Measurements from ENCODE around the gene COPG1. TPM values are rescaled to one million over a fixed set of nuclear protein-coding genes. Genes with fewer than 3 reads are reported as not detected.
"Not testable (repeated sequence)": the region's sequence is repeated elsewhere in the genome, so short reads cannot be mapped to it uniquely, and the experiment has no call there.

COPG1 gene
- total RNA-seq, 2 experiments from 2014 or later: 114 to 118 TPM

DNA sequence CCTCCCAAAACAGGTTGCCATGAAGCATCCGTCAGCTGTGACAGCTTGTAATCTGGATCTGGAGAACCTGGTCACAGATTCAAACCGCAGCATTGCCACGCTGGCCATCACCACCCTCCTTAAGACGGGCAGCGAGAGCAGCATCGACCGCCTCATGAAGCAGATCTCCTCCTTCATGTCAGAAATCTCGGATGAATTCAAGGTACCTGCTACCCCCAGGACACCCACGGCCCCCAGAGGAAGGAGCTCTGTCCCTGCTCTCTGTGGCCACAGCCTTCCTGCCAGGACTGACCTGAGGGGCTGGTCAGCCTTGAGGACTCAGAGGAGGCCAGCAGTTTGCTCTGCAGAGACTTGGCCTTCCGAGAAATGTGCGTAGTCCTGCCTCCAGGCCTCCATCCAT is 11.2 kb downstream of the COPG1 start:
- no peaks in the 10 kb centered on the region for H3K27me3 Mint-ChIP-seq
- DNase-seq (no peak), ATAC-seq (no peak)
- H3K27ac Mint-ChIP-seq: no peak overlapping the region
- no peaks in the 10 kb centered on the region for H3K9me3 Mint-ChIP-seq
- TF ChIP-seq, protein P1, sequence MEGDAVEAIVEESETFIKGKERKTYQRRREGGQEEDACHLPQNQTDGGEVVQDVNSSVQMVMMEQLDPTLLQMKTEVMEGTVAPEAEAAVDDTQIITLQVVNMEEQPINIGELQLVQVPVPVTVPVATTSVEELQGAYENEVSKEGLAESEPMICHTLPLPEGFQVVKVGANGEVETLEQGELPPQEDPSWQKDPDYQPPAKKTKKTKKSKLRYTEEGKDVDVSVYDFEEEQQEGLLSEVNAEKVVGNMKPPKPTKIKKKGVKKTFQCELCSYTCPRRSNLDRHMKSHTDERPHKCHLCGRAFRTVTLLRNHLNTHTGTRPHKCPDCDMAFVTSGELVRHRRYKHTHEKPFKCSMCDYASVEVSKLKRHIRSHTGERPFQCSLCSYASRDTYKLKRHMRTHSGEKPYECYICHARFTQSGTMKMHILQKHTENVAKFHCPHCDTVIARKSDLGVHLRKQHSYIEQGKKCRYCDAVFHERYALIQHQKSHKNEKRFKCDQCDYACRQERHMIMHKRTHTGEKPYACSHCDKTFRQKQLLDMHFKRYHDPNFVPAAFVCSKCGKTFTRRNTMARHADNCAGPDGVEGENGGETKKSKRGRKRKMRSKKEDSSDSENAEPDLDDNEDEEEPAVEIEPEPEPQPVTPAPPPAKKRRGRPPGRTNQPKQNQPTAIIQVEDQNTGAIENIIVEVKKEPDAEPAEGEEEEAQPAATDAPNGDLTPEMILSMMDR (IDR thresholded peaks at IDR 0.05): no peak
- H3K36me3 Mint-ChIP-seq (ENCODE audit: low read depth): peaks cover 49% of the 10 kb centered on the region
- intact Hi-C loops (cut with micrococcal nuclease): no loop called here
- POLR2A ChIA-PET: interaction anchor here (0.6 to 1.7 kb wide), 7 partner anchors 9 to 290 kb away, joined by 3 to 9 read pairs (median 4); partner anchors contain the start of gene COPG1
- no peaks in the 10 kb centered on the region for H3K4me1 Mint-ChIP-seq (ENCODE audit: low read depth)
- no peak overlapping the region for H3K4me3 Mint-ChIP-seq
- CTCF ChIA-PET: interaction anchor here (1.9 kb wide), 1 partner anchor 233 kb away, joined by 7 read pairs; no protein-coding TSS in a partner anchor

DNA sequence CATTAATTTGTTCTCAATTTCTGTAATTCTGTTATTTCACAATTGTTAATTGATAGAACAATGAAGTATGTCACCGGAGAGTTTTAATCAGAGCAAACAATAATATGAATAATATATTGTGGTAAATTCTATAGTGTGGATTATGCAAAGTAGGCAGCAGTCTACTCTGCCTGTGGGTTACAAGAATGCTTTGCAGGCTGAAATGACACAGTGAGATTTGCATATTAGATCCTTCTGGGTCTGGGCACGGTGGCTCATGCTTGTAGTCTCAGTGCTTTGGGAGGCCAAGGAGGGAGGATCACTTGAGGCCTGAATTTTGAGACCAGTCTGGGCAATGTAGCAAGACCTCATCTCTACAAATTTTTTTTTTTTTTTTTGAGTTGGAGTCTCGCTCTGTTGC is 12.5 kb downstream of the COPG1 start:
- Mint-ChIP-seq H3K27ac (peak overlapping the region; percentile 28), H3K27me3 (no peaks in the 10 kb centered on the region), H3K36me3 (ENCODE audit: low read depth) (peaks cover 45% of the 10 kb centered on the region), H3K9me3 (no peaks in the 10 kb centered on the region), H3K4me3 (no peak overlapping the region), H3K4me1 (ENCODE audit: low read depth) (no peaks in the 10 kb centered on the region)
- ChIA-PET POLR2A (interaction anchor here (0.6 to 1.7 kb wide), 4 partner anchors 8 to 54 kb away, joined by 3 to 9 read pairs (median 4); a partner anchor contains a TSS), CTCF (no interaction called here)
- intact Hi-C loops (cut with micrococcal nuclease): no loop called here
- TF ChIP-seq, protein P1 (IDR thresholded peaks at IDR 0.05): no peak
- DNase-seq: no peak
- no peak for ATAC-seq

DNA sequence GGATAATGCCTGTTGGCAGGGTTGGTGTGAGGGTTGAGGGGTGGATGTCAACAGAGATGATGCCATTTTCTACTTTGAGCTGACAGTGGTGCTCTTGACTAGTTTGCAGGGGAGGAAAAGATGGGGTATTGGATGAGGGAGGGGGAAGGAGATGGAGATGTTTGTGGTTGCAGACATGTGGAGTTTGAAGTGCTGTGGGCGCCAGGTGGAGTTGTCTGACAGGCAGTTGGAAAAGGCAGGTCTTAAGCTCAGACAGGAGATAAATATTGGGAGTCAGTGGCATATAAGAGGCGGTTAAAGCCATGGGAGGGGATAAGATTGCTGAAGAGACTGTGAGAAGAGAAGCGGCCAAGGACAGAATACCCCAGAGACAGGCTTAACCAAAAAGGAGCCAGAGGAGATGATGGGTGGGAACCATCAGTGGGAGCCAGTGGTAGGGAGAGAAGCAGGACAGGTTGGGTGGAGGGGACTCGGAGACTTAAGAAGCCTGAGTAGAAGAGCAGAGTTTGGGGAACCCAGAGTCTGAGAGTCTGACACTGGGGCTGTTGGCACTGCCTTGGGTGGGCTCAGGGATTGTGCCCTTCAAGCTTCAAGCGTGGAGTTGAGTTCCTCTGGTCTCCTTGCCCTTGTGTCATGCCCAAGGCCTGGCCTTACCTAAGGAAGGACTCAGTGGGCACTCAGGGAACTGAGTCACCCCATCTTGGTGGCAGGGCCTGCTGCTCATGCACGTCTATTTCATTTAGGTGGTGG is 13.9 kb downstream of the COPG1 start:
- TF ChIP-seq, protein P1 (IDR thresholded peaks at IDR 0.05): no peak
- DNase-seq (no peak), ATAC-seq (no peak)
- ChIA-PET POLR2A (interaction anchor here (1.0 to 1.8 kb wide), 3 partner anchors 11 to 53 kb away, joined by 4 to 5 read pairs (median 5); a partner anchor contains a TSS), CTCF (no interaction called here)
- intact Hi-C loops (cut with micrococcal nuclease): no loop called here
- Mint-ChIP-seq H3K36me3 (ENCODE audit: low read depth) (peaks cover 50% of the 10 kb centered on the region), H3K27ac (peak overlapping the region; percentile 48), H3K27me3 (no peaks in the 10 kb centered on the region), H3K9me3 (no peaks in the 10 kb centered on the region), H3K4me3 (no peak overlapping the region), H3K4me1 (ENCODE audit: low read depth) (no peaks in the 10 kb centered on the region)

DNA sequence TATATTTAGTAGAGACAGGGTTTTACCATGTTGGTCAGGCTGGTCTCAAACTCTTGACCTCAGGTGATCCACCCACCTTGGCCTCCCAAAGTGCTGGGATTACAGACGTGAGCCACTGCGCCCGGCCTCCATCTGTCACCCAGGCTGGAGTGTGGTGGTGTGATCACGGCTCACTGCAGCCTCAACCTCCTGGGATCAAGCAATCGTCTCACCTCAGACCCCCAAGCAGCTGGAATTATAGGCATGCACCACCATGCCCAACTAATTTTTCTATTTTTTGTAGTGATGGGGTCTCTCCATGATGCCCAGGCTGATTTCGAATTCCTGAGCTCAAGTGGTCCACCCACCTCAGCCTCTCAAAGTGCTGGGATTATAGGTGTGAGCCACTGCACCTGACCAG is 15.6 kb downstream of the COPG1 start:
- DNase-seq; H3K4me3 Mint-ChIP-seq; H3K27ac Mint-ChIP-seq; H3K4me1 Mint-ChIP-seq (ENCODE audit: low read depth); ATAC-seq; intact Hi-C loops (cut with micrococcal nuclease); H3K27me3 Mint-ChIP-seq; H3K9me3 Mint-ChIP-seq: not testable (repeated sequence)
- ChIA-PET CTCF (interaction anchor here (2.9 kb wide), 1 partner anchor 295 kb away, joined by 14 read pairs; no protein-coding TSS in a partner anchor), POLR2A (interaction anchor here (1.8 kb wide), 1 partner anchor 52 kb away, joined by 5 read pairs; a partner anchor contains a TSS)
- peaks cover 52% of the 10 kb centered on the region for H3K36me3 Mint-ChIP-seq (ENCODE audit: low read depth)

DNA sequence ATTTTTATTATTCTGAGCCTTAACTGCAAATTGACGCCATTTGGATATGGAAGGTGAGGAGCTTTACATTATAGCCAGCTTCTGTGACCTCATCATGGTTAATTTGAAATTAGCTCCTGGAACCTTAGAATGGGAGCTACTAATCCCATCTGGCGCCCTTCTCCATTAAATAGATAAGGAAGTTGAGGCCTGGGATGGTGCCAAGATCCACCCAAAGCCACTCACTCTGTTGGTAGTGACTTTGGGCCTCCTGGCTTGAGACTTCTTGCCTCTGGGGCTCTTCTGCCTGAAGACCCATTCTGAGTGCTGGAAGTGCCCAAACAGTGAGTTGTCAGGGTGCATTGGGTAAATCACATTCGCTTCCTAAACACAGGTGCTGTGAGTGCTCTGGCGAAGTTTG is 17.2 kb downstream of the COPG1 start:
- TF ChIP-seq, protein P1 (IDR thresholded peaks at IDR 0.05): no peak
- ChIA-PET CTCF (interaction anchor here (1.3 to 2.9 kb wide), 3 partner anchors 20 to 297 kb away, joined by 3 to 14 read pairs (median 6); no protein-coding TSS in a partner anchor), POLR2A (interaction anchor here (1.1 to 2.1 kb wide), 2 partner anchors 20 to 49 kb away, joined by 3 to 6 read pairs; a partner anchor contains a TSS)
- DNase-seq (no peak), ATAC-seq (no peak)
- intact Hi-C loops (cut with micrococcal nuclease): no loop called here
- no peaks in the 10 kb centered on the region for H3K27me3 Mint-ChIP-seq
- no peak overlapping the region for H3K27ac Mint-ChIP-seq
- no peaks in the 10 kb centered on the region for H3K9me3 Mint-ChIP-seq
- no peak overlapping the region for H3K4me3 Mint-ChIP-seq
- H3K4me1 Mint-ChIP-seq (ENCODE audit: low read depth): no peaks in the 10 kb centered on the region
- H3K36me3 Mint-ChIP-seq (ENCODE audit: low read depth): peaks cover 50% of the 10 kb centered on the region

Data from activated CD8-positive, alpha-beta T cell treated with anti-CD3 and anti-CD28 coated beads for 36 hours (primary cell).